HG03575 (cell line): Measurements from ENCODE around the gene WSCD1.

Source experiments
- ATAC-seq: cut with Tn5 transposase; IDR thresholded peaks from one replicate; pipeline ENCODE4 v1.9.1; 2021; ENCODE audit not compliant: unreplicated experiment, insufficient number of reproducible peaks, low FRiP score; ENCODE audit errors: extremely low read depth

WSCD1 gene

GRCh38 chr17:6080711-6081430 lies 10.7 kb downstream of the WSCD1 start:
- no peak for ATAC-seq

GRCh38 chr17:6082335-6082734 lies 12.2 kb downstream of the WSCD1 start:
- no peak for ATAC-seq

GRCh38 chr17:6084311-6085161 lies 14.4 kb downstream of the WSCD1 start:
- no peak for ATAC-seq

- ATAC-seq, result no peak
Measured at GRCh38 chr17:6085812-6086211, 15.6 kb downstream of the WSCD1 start.

DNA sequence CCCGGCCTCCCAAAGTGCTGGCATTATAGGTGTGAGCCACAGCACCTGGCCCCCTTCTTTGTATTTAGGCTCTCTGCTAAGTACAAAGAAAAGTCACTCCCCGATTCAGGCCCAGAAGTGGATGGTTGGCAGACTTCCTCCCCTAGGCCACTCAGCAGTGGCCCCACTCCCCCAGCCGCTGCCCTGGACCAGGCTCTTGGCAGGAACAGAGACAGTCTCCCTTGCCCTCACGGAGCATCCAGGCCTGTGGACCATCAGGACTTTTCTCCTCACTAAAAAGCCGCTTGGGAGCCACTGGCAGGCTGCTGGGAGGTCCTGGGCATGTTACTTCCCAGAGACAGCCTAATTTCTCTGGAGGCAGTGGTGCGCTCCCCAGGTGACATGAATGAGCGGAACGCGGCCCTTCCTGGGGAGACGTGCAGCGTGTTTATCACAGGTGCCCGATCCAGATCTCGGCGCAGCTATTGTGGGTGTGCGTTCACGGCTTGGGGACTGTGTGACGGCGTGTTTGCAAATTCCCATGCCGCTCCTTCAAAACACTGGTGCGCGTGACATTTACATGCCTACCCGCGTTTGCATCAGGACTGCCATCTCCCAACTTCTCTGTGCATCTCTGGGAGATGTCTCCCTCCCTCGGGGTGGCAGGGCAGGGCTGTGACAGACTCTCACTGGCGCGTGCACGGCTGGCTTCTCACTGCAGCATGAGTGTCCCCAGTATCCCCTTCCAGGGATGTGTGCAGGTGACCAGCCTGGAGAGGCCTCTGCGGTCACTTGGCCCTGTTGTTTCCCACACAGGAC lies 16.6 kb downstream of the WSCD1 start:
- ATAC-seq, result no peak

DNA sequence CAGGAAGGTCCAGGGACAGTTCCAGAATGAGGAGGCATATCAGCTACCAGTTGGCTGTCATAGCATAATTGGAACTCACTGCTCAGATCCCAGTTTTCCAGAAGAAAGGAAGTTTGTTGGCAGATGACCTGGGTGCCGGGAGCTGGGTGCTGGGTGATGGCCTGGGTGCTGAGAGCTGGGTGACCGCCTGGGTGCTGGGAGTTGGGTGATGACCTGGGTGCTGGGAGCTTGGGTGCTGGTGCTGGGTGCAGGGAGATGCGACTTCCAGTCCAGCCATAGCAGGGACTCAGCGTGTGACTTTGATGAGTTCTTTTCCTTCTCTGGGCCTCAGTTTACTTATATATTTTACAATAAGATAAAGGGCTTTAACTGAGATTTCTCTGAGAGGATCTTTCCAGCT lies 18.0 kb downstream of the WSCD1 start:
- ATAC-seq, result no peak

GRCh38 chr17:6090253-6090652 lies 20.1 kb downstream of the WSCD1 start:
- no peak for ATAC-seq

DNA sequence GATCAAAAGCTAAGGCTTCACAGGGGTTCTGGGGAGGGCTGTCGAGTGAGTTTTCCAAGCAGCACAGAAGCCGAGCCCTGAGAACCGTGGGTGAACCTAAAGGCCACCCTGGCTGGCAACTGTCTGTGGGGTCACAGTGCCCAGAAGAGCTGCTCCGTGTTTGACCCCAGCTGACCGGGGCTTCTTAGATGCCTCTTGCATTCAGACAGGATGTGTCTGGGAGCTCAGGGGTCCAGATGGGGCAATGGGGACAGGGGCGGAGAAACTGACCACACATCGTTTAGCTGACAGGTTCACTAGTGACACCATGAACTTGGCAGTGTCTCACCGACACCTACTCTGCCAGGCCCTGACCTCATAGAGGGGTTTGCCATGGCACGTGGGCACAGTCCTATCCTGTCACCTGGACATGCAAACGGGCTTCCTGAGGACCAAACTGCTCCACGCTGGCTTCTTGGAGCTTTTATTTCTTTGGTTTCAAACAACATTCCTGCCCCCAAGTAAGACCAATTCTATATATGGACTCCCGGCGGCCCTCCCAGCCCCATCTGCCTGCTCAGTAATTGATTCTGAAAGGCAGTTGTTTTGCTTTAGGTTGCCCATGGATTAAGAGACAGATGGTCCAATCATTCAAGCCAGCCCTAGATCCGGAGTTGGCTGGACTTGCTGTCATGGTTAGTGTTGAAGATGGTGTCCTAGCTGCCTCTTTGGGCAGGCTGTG lies 22.2 kb downstream of the WSCD1 start:
- ATAC-seq, result no peak

- ATAC-seq, result no peak
Measured at GRCh38 chr17:6092903-6093468, 22.8 kb downstream of the WSCD1 start.

- ATAC-seq, result no peak
Measured at GRCh38 chr17:6094453-6094852, 24.3 kb downstream of the WSCD1 start.

- no peak for ATAC-seq
Measured at GRCh38 chr17:6094926-6095325, 24.7 kb downstream of the WSCD1 start.

DNA sequence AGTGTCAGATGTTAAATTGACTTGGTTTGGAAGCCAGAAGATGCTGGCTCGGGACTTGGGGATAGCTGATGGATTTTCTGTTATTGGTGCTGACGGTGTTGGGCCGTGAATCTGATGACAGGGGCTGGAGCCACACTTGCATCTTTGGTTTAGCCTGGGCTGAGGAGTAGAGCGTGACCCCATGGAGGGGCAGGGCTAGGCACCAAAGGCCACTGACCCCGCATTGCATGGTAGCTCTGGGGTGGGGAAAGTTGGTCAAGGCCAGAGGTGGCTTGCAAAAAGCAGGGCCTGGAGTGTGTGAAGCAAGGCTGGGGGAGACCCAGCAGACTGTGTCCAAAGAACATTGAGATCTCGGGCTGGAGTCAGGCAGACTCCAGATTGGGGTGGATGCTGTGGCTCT lies 25.3 kb downstream of the WSCD1 start:
- no peak for ATAC-seq

- no peak for ATAC-seq
Measured at GRCh38 chr17:6096201-6097004, 26.2 kb downstream of the WSCD1 start.

DNA sequence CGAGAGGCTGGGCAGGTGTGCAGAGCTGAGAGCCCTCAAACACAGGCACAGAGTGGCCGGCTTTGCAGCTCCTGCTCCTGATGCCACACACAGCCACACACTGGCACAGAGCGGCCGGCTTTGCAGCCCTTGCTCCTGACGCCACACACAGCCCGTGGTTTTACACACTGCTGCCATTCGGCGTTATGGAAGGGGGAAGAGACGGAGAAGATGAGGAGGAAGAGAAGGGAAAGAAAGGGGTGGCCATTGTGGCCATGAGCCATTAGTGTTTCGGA lies 26.8 kb downstream of the WSCD1 start:
- no peak for ATAC-seq

DNA sequence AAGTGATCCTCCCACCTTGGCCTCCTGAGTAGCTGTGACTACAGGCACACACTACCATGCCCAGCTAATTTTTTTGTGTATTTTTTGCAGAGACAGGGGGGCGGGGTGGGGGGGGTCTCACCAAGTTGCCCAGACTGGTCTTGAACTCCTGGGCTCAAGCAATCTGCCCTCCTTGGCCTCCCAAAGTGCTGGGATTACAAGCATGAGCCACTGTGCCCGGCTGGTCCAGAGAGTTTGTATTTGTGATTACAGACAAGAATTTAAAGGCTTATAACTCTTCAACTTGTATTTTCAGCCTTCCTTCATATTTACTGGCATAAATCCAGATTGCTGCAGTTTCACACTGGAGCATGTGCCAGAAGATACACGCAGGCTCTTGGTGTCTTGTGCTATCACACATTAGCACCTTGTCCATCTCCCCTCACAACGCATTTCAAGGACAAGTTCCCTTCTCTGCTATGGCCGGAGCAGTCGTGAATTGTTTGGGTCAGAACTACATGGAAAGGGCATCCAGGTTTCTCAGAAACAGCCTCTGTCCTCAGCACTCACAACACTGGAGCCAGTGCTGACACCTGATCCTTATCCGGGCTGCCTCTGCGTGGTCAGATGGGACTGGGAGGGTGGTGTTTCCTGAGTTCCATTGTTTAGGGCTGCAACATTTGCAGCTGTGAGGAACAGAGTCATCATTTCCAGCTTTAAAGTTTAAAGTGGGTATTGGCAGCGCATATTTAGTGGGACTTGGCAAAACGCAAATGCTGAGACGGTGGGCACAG lies 28.1 kb downstream of the WSCD1 start:
- ATAC-seq, result no peak

- no peak for ATAC-seq
Measured at GRCh38 chr17:6098823-6099180, 28.6 kb downstream of the WSCD1 start.

- ATAC-seq, result no peak
Measured at GRCh38 chr17:6099492-6099891, 29.3 kb downstream of the WSCD1 start.

GRCh38 chr17:6100146-6100545 lies 30.0 kb downstream of the WSCD1 start:
- ATAC-seq, result no peak
